Measurements from ENCODE around the gene TXK. TPM values are rescaled to one million over a fixed set of nuclear protein-coding genes. Genes with fewer than 3 reads are reported as not detected.

The TXK gene
- total and polyA plus RNA-seq, 10 of the 15 experiments (the other 5 are each of a cell fraction or from before 2014, with no cell fraction given): 0.44 to 2.9 (median 1.4) TPM

DNA sequence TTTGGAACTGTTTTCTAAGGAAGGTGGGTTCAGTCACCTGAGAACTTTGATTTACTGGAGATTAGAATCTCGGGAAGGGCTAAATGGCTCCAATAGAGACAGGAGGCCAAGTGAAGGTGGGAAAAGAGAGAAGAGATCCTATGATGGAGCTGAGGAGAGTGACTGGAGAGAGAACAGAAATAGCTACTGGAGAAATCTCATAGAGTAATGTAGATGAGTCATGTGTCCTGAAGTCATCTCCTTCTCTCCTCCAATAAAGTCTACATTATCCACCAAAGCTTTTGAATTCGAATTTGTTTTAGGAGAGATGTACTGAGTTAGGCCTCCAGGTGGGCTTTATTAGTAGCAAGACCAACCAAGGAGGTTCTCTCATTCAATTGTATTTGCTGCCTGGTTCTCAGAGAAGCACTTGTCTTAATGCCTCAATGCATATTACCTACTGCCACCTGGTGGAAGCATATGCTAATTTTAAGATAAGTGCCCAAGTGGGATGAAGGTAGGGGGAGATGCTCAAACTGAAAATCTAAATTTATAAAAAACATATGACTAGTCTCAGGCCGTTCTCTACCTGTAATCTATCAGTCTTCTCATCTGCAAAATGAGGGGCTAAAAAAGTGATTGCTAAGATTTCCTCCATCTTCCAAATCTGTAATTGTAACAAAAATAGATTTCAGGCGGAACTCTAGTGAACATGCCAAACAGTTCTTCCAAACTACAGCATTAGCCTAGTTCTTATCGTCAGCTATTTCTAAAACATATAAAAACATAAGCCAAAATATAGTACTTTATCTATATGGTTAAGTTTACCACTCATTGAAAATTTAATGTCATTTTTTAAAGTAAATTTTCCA lies 24.4 kb downstream of the TXK start (continued):
- TF ChIP-seq, protein P1, sequence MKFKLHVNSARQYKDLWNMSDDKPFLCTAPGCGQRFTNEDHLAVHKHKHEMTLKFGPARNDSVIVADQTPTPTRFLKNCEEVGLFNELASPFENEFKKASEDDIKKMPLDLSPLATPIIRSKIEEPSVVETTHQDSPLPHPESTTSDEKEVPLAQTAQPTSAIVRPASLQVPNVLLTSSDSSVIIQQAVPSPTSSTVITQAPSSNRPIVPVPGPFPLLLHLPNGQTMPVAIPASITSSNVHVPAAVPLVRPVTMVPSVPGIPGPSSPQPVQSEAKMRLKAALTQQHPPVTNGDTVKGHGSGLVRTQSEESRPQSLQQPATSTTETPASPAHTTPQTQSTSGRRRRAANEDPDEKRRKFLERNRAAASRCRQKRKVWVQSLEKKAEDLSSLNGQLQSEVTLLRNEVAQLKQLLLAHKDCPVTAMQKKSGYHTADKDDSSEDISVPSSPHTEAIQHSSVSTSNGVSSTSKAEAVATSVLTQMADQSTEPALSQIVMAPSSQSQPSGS (IDR thresholded peaks at IDR 0.05; ENCODE audit: low read length): no peak
- TF ChIP-seq CREB1 (IDR thresholded peaks at IDR 0.05; ENCODE audit: low read depth) (no peak), TAF1 (IDR thresholded peaks at IDR 0.05; ENCODE audit: borderline replicate concordance, low read depth, low read length) (no peak), GATAD2B (conservative IDR thresholded peaks at IDR 0.05; ENCODE audit: low read depth) (no peak), TBL1XR1 (IDR thresholded peaks at IDR 0.05; ENCODE audit: low read depth, low read length) (no peak)
- TF ChIP-seq, protein P2, sequence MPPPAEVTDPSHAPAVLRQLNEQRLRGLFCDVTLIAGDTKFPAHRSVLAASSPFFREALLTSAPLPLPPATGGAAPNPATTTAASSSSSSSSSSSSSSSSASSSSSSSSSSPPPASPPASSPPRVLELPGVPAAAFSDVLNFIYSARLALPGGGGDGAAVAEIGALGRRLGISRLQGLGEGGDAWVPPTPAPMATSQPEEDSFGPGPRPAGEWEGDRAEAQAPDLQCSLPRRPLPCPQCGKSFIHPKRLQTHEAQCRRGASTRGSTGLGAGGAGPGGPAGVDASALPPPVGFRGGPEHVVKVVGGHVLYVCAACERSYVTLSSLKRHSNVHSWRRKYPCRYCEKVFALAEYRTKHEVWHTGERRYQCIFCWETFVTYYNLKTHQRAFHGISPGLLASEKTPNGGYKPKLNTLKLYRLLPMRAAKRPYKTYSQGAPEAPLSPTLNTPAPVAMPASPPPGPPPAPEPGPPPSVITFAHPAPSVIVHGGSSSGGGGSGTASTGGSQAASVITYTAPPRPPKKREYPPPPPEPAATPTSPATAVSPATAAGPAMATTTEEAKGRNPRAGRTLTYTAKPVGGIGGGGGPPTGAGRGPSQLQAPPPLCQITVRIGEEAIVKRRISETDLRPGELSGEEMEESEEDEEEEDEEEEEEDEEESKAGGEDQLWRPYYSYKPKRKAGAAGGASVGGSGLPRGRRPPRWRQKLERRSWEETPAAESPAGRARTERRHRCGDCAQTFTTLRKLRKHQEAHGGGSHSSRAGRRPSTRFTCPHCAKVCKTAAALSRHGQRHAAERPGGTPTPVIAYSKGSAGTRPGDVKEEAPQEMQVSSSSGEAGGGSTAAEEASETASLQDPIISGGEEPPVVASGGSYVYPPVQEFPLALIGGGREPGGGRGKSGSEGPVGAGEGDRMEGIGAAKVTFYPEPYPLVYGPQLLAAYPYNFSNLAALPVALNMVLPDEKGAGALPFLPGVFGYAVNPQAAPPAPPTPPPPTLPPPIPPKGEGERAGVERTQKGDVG (CRISPR knock-in tag; IDR thresholded peaks at IDR 0.05): no peak

All from GM12878 (cell line).